ENCODE data around the gene LNPEP.

GRCh38 chr5:97009921-97010320 is 74.0 kb downstream of the LNPEP start:
- TF ChIP-seq POLR2AphosphoS5 (IDR thresholded peaks at IDR 0.05; ENCODE audit: low read depth, low read length): no peak
- no peak for TF ChIP-seq SIN3A (IDR thresholded peaks at IDR 0.05; ENCODE audit: borderline replicate concordance, insufficient read depth, low read length)
- TF ChIP-seq TAF1 (IDR thresholded peaks at IDR 0.05; ENCODE audit: borderline replicate concordance, insufficient read depth, low read length): no peak

All from PFSK-1 (cell line).